ENCODE data around the gene CDC5L.
A peak's percentile ranks its signal among the peaks of the same experiment; 100 is the strongest.

The CDC5L gene

DNA sequence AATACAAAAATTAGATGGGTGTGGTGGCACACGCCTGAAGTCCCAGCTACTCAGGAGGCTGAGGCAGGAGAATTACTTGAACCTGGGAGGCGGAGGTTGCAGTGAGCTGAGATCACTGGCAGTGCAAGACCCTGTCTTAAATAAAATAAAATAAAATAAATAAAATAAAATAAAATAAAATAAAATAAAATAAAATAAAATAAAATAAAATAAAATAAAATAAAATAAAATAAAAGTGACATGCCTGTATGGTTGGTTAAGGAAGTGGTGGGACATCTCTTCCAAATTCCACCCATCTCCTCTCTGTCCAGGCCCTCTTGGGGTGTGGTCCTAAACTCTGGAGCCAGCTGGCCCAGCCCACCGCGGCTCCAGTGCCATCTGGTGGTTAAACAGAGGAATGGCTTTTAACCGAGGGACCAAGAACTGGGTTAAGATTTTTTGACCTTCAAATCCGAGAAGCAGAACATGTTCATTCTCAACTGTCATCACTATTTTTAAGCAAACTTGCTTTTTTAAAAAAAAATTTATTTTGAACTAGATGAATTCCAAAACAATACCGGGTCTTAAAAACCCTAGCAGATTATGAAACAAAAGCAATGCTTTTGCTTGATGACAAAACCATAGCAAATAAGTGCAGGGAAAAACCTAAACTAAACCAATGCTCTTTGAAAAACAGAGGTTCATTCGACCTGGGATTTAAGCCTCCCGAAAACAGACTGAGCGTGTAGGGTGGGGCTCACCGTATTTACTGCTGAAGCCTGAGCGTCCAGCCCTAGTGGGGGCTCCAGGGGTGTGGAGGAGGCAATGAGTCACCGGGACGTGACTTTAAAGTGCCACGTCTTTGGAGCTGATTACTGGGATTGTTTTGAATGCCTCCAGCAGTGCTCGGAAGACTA, 68.8 kb downstream of the CDC5L start:
- peak; percentile 38 for DNase-seq

DNA sequence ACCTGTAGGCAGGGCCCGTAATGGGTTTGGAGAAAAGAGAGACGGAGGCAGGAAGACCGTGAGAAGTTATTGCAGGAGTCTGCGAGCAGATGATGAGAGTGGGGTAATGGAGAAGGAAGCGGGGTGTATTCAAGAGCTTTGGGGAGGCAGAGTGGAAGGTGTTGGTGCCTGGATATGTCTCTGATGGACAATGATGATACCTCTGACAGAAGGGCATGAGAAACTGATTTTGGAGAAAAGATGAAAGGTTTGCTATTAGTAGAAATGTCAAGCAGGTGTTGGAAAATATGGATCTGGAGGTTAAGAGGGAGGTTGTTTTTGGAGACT, 69.4 kb downstream of the CDC5L start:
- DNase-seq = no peak

DNA sequence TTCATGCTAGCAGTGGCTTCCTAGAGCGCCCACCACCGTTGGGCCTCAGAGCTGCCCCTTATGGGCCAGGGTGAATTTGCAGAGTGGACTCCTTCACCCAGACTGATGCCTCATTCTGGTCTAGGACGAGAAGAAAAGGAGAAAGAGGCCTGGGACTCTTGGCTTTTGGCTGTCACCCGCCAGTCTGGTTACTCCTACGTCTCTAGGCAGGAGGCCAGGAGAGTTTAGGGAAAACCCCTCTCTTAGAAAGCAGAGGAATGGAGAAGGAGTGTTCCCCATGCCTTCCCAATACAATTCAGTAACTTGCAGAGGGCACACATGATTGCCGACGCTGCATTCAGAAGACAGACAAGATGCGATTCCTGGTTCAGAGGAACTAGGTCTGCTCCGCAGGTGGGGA, 70.1 kb downstream of the CDC5L start:
- no peak for DNase-seq

DNA sequence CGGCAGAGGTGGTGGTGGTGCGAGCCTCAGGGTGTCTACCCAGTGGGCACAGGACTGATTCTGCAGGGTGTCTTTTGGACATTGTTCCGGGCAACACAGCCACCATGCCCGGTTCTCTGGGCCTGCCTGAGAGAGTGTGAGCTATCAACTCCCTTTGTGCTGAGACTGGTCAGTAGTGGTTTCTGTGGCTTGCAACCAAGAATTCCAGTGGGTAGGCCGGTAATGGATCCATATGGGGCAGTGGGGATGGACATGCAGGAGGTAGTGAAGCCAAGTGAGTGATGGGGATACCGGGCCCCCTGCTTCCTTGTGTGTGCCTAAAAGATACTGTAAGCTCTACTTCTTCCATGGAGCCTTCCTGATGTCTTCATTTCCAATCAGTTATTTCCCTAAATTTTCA, 71.0 kb downstream of the CDC5L start:
- DNase-seq = no peak

DNA sequence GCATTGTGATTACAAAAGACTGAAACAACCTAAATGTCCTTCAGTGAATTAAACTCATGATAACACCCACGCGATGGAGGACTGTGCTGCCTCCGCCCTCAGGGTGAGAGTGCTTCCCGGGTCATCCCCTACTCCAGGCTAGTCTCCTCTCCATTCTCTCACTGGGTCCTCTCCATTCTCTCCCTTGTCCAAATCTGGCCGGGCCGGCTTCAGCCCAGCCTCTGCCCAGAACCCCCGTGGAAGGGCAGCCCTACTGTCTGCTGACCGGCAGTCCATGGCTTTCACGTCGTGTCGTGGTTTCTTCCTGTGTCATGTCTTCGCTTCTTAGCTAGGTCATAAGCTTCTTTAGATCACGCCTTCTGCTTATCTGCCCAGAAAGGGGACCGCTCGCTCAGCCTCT, 74.8 kb downstream of the CDC5L start:
- DNase-seq = no peak

DNA sequence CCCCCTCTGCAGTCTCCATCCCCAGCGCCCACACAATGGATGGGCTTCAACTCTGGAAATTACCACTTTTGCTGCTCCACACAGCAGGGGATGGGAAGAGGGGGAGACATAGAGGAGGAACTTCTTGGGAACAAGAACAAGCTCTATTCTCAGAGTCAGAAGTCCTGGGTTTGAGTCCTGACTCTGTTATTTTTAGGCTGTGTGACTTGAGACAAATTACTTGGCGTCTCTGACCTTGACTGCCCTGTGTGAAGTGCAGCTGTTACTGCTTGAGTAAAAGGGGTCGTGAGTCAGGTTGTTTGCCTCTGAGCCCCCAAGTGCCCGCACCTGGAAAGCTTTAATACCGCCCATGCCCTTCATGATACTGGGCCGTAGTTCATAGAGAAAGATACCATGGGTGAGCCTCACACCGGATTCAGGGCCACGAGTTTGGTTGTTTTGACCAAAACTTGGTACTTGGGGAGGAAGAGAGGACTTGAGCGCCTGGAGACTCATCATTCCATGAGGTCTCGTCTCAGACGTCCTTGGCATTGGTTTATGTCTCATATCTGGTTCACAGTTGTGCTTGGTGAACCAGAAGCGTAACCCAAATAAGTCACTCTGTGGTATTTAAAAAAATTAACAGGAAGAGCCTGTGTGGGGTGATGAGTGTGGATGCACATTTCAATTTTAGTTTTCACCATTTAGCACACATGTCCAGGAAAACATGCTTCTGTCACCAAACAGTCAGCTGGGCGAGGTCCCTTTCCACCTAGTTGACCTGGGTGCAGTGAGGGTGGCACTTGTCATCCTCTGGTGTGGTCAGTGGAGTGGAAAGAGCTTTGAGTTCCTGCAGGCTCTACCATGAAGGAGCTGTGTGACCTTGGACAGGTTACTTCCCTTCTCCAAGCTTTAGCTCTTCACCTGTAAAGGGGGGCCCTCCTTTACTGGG, 75.6 kb downstream of the CDC5L start:
- DNase-seq = no peak

DNA sequence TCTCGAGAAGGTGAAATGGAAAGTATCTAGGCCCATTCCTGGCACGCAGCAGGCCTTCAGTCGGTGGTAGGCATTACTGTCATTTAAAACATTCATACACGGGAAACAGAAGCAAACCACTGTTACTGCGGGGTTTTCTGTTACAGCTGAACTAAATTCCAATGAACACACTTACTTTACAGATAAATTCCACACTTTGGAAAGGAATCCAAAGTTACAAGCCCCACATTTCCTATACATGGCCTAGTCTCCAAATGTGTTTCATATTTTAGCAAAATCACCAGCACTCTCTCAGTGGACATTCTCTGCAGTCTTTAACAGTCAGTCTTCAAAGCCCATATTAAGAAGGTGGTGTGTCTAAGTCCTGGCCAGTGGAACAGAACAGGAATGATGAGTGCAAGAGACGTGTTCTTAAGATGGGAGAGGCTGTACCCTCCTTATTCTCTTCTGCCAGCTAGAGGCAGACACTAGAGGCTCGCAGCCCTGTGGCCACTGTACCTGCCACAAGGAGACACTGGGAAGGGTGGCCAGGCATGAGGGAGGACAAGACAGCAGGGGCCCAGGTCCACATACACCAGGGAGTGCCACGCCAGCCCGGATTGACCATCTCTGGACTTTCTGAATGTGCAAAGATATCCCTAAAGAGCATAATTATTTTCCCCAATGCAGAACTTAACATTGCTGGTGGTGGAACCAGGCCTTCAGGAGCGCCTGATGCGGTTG, 76.4 kb downstream of the CDC5L start:
- DNase-seq = no peak

DNA sequence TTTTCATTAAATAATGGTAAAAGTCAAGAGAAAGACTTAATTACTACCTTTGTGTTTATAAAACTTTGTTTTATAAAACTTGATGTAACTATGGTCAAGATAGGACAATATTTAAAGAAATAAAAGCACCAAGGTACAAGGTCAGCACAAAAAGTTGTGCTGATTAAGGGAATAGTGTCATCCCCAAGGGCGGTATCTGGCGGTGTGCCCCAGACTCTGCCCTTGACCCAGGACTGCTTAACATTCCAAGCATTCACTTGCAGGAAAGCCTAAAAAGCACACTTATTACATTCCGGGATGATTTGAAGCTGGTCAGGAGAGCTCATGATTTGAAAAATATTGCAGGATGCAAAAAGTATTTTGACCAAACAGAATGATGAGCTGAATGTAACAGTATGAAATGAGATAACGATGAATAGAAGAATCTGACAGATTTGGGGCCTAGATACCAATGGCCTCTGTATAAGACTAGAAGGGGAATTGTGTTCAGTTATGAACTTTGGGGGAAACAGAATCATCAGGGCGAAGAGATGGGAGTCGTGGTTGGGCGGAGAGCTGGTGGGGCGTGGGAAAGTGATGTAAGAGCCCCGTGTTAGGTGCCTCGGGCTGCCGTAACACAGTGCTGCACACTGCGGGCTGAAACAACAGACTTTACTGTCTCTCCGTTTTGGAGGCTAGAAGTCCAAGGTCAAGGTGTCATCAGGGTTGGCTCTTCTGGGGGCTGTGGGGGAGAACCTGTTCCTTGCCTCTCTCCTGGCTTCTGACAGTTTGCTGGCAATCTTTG, 77.2 kb downstream of the CDC5L start:
- no peak for DNase-seq

DNA sequence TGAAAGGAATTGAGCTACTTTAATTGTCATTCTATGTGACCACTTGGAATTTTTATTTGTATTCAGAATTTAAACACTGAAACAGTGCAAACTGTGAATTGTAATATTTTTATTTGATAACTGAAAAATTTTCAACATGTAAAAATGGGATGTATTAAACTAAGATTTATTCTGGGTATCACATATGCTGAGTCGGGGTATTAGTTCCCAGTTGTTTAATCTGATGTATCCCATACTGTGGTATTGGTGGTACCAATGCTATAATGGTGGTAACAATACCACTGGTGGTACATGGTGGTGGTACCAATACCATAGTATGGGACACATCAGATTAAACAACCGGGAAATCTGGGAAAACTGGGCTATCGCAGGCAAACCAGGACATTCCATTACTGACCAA, 79.4 kb downstream of the CDC5L start:
- no peak for DNase-seq

DNA sequence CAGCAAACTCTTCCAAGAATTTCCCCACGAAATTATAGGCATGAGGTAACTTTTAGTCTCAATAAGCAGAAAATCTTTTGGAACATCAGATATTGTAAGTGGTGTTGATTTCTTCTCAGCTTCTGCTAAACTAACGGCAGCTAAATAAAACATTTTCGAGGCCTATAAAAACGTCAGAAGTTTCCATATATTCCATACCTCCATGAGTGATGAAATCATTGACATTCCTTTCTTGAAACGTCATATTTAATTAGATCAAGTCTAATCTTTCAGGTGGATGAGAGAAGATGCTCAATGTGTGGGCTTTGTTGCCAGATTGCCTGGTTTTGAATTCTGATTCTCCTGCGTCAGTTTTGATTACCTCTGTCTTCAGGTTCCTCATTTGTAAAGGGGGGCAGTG, 81.3 kb downstream of the CDC5L start:
- DNase-seq = no peak

DNA sequence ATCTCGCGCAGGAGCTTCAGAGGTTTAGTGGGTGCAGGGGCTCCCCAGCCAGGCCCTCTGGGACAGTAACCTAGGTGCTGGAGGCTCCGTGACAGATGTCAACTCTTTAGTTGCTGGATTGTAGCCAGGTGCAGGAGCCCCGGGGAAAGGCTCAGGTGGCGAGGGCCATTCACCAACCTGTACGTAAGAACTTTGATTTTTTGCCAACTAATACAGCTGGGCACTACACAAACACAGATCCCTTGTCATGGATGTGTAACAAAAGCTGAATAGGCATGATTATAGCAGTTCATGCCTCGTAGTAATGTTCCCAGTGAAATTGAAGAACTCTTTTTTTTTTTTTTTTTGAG, 82.6 kb downstream of the CDC5L start:
- peak; percentile 99 for DNase-seq

DNA sequence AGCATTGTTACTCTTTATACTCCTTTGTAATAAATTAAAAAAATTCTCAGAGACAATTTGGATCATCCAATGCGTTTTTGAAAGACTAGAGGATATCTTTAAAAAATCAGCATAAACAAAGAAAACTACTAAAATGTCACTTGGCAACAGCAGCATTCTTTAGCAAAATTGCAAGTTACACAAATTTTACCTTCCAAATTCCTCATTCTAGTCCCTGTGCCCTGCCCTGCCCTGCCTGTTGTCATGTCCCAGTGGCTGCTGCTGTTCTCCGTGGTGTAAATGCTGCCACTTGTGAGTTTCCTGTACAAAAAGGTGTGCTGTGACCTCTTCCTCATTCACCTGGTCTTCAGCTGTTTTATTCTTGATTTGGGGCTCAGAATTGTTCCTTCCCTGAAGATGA, 83.2 kb downstream of the CDC5L start:
- no peak for DNase-seq

DNA sequence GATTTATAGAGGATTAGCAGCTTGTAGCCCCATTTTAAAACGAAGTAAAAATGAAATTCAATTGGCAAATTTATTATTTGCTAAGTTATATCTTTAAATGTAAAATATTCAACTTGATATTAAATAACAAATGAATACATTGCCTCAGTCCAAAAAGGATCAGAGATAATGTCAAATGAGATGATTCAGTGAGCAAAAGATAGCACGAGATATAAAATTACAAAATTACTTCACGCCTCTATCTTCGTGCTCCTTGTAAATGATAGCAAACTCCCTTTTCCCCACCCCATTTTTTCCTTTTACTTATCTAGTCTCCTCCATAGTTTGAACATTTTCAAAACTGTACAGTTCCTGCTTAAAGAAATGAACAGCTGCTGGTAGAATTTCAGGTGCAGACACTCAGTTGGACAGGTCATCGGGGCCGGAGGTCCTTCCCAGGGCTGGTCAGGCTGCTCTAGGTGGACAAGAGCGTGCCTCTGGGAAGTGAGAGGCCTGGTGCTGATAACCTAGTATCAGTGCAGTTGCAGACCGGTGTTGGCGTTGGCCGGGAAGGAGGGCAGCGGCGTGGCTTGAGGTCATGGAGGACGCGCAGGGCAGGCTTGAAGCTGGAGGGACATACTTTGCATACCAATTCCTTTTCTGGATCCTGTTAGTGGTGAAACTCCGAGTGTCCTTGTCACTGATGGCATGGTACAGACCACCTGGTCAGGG, 83.9 kb downstream of the CDC5L start:
- DNase-seq = no peak

DNA sequence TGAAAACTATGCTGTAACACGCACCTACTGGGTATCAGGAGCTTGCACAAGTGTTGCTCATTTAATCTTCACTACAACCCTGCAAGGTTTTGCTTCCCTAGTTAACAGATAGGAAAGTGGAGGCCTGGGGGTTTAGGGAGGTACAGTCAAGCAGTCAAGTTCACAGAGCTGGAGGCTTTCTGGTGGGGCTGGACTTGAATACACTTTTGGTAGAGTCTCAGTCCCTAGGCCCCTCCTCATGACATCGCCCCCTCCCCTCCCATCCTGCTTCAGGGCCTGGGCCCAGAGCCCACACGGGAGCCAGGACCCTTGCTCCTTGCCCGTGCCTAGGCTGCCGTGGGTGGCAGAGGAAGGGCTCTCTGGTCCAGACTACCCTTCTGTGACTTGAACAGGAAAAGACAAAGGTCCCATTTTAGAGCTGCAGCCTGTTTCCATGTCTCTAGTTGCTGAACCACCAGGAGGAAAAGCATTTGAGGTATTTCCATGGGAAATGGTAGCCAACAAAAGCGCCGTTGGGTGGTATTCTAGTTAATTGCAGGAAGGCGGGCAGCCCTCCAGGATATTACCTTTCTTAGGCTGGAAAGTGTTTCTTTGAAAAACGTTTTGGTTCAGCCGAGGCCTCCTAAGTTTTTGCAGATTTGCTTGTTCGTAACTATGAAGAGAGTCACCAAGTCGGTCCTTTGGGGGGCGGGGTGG, 84.9 kb downstream of the CDC5L start:
- DNase-seq = no peak

DNA sequence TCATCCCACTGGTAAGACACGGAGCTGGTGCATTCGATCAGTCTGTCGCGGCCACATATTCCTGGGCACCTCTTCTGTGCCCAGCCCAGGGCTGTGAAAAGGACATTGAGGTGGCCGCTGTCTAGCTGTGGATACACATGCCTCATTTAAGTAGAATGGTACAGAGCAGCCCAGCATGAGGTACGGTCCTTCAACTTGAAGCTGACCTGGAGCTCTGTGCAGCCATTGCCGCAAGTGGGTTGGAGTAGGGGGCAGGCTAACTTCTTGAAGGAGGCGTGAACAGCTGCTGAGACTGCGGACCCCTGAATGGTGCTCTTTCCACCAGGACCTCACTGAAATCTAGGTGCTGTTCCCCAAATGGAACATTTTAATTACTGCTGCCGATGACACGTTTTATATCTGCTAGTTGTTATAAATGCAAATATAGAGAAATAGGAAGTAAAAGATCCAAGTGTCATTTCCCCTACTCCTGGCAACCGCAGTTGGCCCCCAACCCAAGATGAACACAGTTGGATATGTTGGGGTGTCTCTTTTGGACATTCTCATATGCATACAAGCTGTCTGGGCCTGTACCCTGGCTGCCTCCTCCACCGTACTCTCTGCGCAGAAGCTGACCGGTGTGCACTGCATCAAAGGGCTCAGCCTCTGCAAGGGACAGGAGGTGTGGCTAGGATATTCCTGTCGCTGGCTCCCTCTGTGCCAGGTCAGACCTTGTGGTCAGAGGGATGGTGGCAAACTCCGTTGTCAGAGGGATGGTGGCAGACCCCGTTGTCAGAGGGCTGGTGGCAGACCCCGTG, 86.1 kb downstream of the CDC5L start:
- no peak for DNase-seq

DNA sequence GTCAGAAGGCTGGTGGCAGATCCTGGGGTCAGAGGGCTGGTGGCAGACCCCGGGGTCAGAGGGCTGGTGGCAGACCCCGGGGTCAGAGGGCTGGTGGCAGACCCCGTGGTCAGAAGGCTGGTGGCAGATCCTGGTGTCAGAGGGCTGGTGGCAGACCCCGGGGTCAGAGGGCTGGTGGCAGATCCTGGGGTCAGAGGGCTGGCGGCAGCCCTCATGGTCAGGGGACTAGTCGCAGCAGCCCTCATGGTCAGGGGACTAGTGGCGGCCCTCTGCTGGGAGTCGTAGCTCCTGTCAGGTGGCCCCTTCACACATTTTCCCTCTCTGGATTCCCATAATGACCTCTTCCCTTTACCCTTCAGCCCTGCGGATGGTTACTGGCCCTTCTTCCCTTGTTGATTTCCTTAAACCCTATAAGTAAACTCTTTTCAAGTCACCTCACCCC, 86.7 kb downstream of the CDC5L start:
- no peak for DNase-seq

DNA sequence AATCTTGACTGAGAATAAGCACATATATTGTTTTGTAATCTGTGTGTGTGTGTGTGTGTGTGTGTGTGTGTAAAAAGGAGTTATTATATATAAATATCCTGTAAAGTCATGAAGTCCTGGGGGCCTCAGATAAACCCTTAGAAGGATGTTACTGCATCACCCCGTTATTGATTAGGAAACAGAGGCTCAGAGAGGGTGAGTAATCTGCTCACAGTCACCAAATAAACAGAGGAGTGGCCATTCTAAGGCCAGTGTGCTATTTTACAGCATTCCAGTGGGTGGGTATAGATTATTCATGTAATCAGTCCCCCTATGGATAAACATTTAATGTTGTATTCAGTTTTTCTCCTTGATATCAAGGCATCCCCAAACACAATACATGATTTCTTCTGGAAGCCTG, 87.1 kb downstream of the CDC5L start:
- DNase-seq = no peak

DNA sequence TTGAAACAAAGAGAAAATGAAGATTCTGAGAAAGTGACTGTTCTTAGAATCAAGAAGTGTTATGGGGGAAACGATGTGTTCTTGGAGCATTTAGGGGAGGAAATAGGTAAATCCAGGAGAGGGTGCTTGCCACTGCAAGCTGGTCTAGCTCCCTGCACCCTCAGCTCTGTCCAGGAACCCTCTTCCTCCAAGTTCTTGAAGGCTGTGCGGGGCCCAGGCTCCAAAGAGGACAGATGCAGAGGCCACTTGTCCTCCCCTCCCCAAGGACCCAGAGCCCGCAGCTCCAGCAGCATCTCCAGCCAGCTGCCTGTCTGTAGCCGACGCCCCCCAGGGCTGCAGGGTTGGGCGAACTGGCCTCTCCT, 87.9 kb downstream of the CDC5L start:
- no peak for DNase-seq

DNA sequence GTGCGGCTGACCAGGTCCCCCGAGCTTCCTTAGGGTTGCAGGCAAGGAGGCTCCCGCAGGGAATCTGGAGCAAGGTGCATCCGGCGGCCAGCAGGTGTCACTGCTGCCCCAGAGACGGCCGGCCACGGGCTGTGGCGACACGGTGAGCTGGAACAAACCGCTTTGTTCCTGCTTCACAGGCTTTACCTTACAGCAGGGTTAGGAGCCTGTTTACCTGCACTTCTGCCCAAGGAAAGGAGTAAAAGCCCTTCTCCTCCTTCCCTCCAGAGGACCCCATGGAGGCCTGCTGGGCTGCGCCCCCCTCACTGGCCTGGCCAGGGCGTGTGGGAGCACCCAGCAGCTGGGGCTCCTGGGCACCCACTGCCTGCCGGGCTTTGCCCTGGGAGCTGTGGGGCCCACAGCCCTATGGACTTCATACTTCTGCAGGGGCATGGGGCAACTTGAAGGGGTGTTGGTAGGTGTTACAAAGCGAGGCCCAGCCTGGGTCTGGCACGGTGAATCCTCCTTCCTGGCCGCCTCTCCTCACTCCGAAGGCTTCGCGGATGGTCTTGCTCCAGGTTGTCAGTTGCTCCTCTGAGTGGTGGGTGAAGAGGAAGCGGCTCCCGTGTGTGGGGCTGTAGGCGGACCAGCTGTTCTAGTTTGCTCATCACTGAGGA, 88.4 kb downstream of the CDC5L start:
- peak; percentile 82 for DNase-seq

DNA sequence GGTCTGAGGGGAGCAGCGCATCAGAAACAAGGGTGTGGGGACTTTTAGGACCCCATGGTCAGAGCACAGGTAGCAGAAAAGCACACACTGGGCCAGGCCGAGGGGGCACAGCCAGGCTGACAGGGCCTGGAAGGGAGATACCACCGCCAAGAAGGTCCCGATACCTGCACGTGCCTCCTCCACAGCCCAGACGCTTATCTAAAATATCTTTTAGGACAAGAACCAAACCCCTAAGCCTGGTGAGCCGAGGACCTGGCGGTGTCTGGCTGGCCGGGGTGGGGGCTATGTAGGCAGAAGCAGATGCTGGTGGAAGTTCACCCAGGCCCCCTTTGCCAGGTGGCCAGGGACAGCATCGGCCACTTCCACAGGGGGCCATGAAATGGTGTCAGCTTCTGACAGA, 89.3 kb downstream of the CDC5L start:
- no peak for DNase-seq
